ENCODE data around the gene NECTIN1. TPM values are rescaled to one million over a fixed set of nuclear protein-coding genes. Genes with fewer than 3 reads are reported as not detected.
A peak's percentile ranks its signal among the peaks of the same experiment; 100 is the strongest.
"Not testable (repeated sequence)": the region's sequence is repeated elsewhere in the genome, so short reads cannot be mapped to it uniquely, and the experiment has no call there.

Gene NECTIN1
- total and polyA plus RNA-seq, 7 donors = 0.42 to 3.5 (median 1.7) TPM

GRCh38 chr11:119605137-119605665 is 123.8 kb downstream of the NECTIN1 start:
- TF ChIP-seq, protein P1, sequence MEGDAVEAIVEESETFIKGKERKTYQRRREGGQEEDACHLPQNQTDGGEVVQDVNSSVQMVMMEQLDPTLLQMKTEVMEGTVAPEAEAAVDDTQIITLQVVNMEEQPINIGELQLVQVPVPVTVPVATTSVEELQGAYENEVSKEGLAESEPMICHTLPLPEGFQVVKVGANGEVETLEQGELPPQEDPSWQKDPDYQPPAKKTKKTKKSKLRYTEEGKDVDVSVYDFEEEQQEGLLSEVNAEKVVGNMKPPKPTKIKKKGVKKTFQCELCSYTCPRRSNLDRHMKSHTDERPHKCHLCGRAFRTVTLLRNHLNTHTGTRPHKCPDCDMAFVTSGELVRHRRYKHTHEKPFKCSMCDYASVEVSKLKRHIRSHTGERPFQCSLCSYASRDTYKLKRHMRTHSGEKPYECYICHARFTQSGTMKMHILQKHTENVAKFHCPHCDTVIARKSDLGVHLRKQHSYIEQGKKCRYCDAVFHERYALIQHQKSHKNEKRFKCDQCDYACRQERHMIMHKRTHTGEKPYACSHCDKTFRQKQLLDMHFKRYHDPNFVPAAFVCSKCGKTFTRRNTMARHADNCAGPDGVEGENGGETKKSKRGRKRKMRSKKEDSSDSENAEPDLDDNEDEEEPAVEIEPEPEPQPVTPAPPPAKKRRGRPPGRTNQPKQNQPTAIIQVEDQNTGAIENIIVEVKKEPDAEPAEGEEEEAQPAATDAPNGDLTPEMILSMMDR (IDR thresholded peaks at IDR 0.05) = no peak
- Histone ChIP-seq H3K4me1 (no peaks in the 10 kb centered on the region), H3K9me3 (no peaks in the 10 kb centered on the region), H3K27me3 (ENCODE audit: insufficient read depth in 3 of 3, low read length in 2 of 3) (peaks cover 0 to 18% (median 2%) of the 10 kb centered on the region in 3 donors), H3K4me3 (no peak overlapping the region), H3K27ac (no peak overlapping the region), H3K36me3 (ENCODE audit: insufficient read depth in 1 of 2, low read depth in 1 of 2) (no peaks in the 10 kb centered on the region)
- DNase-seq = no peak
- 77 to 84% (median 79%) methylated on average over 17 of the region's 17 CpGs for WGBS, 3 donors
- no peak for ATAC-seq
- intact Hi-C loops (cut with DNase I) = loop anchor here in 1 of 2 donors (5.0 kb wide), 1 partner anchor 317 kb away; no protein-coding TSS in a partner anchor

DNA sequence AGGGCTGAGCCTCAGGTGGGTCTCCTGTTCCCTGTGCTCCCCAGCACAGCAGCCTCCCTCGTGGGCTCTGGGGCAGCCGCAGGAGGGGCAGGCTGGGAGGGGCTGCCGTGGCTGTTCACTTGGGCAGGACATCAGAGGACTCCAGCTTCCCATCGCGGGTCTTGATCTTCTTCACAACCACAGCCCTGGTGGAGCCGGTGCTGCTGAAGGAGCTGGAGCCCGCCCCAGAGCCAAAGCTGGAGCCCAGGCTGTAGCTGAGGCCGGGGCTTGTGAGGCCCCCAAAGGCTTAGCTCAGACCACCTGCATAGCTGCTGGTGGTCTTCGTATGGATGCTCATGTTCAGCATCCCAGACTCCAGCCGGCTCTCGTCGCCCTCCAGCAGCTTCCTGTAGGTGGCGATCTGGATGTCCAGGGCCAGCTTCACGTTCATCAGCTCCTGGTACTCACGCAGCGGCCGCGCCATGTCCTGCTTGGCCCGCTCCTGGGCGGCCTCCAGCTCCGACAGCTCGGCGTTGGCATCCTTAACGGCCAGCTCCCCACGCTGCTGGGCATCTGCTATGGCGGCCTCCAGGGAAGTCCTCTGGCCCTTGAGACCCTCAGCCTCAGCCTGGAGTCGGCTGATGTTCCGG is 126.1 kb downstream of the NECTIN1 start:
- TF ChIP-seq, protein P1 (IDR thresholded peaks at IDR 0.05) = no peak
- Histone ChIP-seq H3K27me3 (ENCODE audit: insufficient read depth in 3 of 3, low read length in 2 of 3) (peaks cover 0 to 18% (median 0%) of the 10 kb centered on the region in 3 donors), H3K4me1 (no peaks in the 10 kb centered on the region), H3K36me3 (ENCODE audit: insufficient read depth in 1 of 2, low read depth in 1 of 2) (no peaks in the 10 kb centered on the region), H3K27ac (no peak overlapping the region), H3K4me3 (no peak overlapping the region), H3K9me3 (no peaks in the 10 kb centered on the region)
- intact Hi-C loops (cut with DNase I) = no loop called here
- WGBS, 3 donors = 64 to 69% (median 66%) methylated on average over 27 to 28 of the region's 28 CpGs
- DNase-seq = no peak
- ATAC-seq = no peak

DNA sequence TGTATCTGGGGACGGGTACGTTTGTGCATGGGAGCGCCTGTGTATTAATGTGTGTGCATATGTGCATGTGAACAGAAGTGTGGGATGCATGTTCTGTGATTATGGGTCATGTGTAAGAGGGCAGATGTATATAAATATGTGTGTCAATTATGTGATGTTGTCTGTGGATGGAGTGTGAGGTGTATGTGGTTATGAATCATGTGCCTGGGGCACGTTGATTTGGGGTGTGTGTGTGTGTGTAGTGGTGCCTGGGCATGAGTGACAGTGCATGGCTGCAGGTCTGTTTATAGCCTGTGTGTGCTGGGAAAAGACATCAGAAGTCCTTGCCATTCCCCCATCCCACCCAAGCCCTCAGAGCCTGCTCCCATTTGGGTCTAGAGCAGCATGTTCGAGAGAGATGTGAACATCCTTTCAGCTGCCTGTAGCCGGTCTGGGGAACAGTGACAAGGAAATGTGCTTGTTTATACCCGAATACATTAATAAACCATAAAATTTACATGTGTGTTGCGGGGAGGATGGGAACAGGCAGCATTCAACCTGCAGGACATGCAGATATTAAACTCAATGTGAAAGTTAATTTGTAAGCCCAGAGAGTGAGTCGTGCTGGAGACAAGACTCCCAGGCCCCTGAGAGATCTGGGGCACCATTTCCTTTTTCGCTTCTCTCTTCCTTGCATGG is 129.0 kb downstream of the NECTIN1 start:
- TF ChIP-seq, protein P1 (IDR thresholded peaks at IDR 0.05) = no peak
- DNase-seq = no peak
- no peak overlapping the region for H3K27ac ChIP-seq
- no peaks in the 10 kb centered on the region for H3K9me3 ChIP-seq
- H3K27me3 ChIP-seq (ENCODE audit: insufficient read depth in 3 of 3, low read length in 2 of 3) = peaks cover 0 to 15% (median 0%) of the 10 kb centered on the region in 3 donors
- ATAC-seq = no peak
- H3K4me1 ChIP-seq = no peaks in the 10 kb centered on the region
- 74 to 84% (median 74%) methylated on average over 10 of the region's 10 CpGs for WGBS, 3 donors
- H3K4me3 ChIP-seq = no peak overlapping the region
- no peaks in the 10 kb centered on the region for H3K36me3 ChIP-seq (ENCODE audit: insufficient read depth in 1 of 2, low read depth in 1 of 2)
- intact Hi-C loops (cut with DNase I) = no loop called here

- H3K36me3 ChIP-seq (ENCODE audit: insufficient read depth in 1 of 2, low read depth in 1 of 2); intact Hi-C loops (cut with DNase I); DNase-seq; H3K4me3 ChIP-seq; H3K27ac ChIP-seq; H3K9me3 ChIP-seq; H3K27me3 ChIP-seq (ENCODE audit: insufficient read depth in 3 of 3, low read length in 2 of 3); ATAC-seq; H3K4me1 ChIP-seq: not testable (repeated sequence)
- 58 to 82% (median 72%) methylated on average over 2 of the region's 2 CpGs for WGBS, 3 donors
Observed at GRCh38 chr11:119595941-119596340, 133.1 kb downstream of the NECTIN1 start.

- intact Hi-C loops (cut with DNase I) = no loop called here
- TF ChIP-seq, protein P1 (IDR thresholded peaks at IDR 0.05) = no peak
- Histone ChIP-seq H3K4me1 (no peaks in the 10 kb centered on the region), H3K27ac (no peak overlapping the region), H3K4me3 (no peak overlapping the region), H3K27me3 (ENCODE audit: insufficient read depth in 3 of 3, low read length in 2 of 3) (no peaks in the 10 kb centered on the region), H3K36me3 (ENCODE audit: insufficient read depth in 1 of 2, low read depth in 1 of 2) (no peaks in the 10 kb centered on the region), H3K9me3 (no peaks in the 10 kb centered on the region)
- peak in 1 of 2 donors; percentile 28 for DNase-seq
- 66 to 72% (median 72%) methylated on average over 4 of the region's 4 CpGs for WGBS, 3 donors
- ATAC-seq = no peak
Observed at GRCh38 chr11:119594639-119595249, 134.3 kb downstream of the NECTIN1 start.

Measured in psoas muscle (tissue), 8 donors.